NCI-H2107 treated with DMSO at 0.1 percent for 48 hours (cell line): Measurements from ENCODE around the gene CHST9.
"Not testable (repeated sequence)": the region's sequence is repeated elsewhere in the genome, so short reads cannot be mapped to it uniquely, and the experiment has no call there.

Experiments used
- DNase-seq: peaks from one replicate; lab custom pipeline; 2025; ENCODE audit not compliant: unreplicated experiment; lab: John Stamatoyannopoulos, UW

The CHST9 gene

GRCh38 chr18:26940744-26941398 lies 244.2 kb downstream of the CHST9 start:
- no peak for DNase-seq

GRCh38 chr18:26931659-26932058 lies 253.4 kb downstream of the CHST9 start:
- DNase-seq = no peak

- DNase-seq = no peak
These were observed 254.5 kb downstream of the CHST9 start for GRCh38 chr18:26930630-26931029.

- no peak for DNase-seq
These were observed 256.3 kb downstream of the CHST9 start for GRCh38 chr18:26928670-26929313.

GRCh38 chr18:26927822-26928221 lies 257.3 kb downstream of the CHST9 start:
- not testable (repeated sequence) for DNase-seq

GRCh38 chr18:26926066-26926675 lies 258.9 kb downstream of the CHST9 start:
- DNase-seq = no peak

- no peak for DNase-seq
These were observed 259.8 kb downstream of the CHST9 start for GRCh38 chr18:26925313-26925712.

GRCh38 chr18:26922313-26922712 lies 262.8 kb downstream of the CHST9 start:
- DNase-seq = no peak

GRCh38 chr18:26920644-26921043 lies 264.5 kb downstream of the CHST9 start:
- no peak for DNase-seq

- DNase-seq = no peak
These were observed 265.5 kb downstream of the CHST9 start for GRCh38 chr18:26919627-26920026.

GRCh38 chr18:26919201-26919600 lies 265.9 kb downstream of the CHST9 start:
- DNase-seq = no peak

GRCh38 chr18:26911840-26912239 lies 273.3 kb downstream of the CHST9 start:
- DNase-seq = no peak

- DNase-seq = no peak
These were observed 275.4 kb downstream of the CHST9 start for GRCh38 chr18:26909599-26910290.

- DNase-seq = no peak
These were observed 276.2 kb downstream of the CHST9 start for GRCh38 chr18:26908906-26909305.

- no peak for DNase-seq
These were observed 282.8 kb downstream of the CHST9 start for GRCh38 chr18:26902291-26902690.

GRCh38 chr18:26901020-26901419 lies 284.1 kb downstream of the CHST9 start:
- no peak for DNase-seq

- DNase-seq = no peak
These were observed 290.7 kb downstream of the CHST9 start for GRCh38 chr18:26894426-26894825.

- DNase-seq = no peak
These were observed 291.1 kb downstream of the CHST9 start for GRCh38 chr18:26893996-26894395.

GRCh38 chr18:26888259-26888658 lies 296.8 kb downstream of the CHST9 start:
- no peak for DNase-seq

GRCh38 chr18:26875040-26875654 lies 310.0 kb downstream of the CHST9 start:
- no peak for DNase-seq

GRCh38 chr18:26874283-26874682 lies 310.8 kb downstream of the CHST9 start:
- DNase-seq = no peak
